Central memory CD8-positive, alpha-beta T cell (primary cell): ENCODE measurements around the gene TUBB4B.

Experiments
- ATAC-seq: fragments of 150-1000 bp; cut with Tn5 transposase; replicated peaks from 2 replicates; pipeline ENCODE4 v1.10.0; 2022; ENCODE audit warnings: mild to moderate bottlenecking, moderate FRiP score, moderate number of reproducible peaks; ENCODE audit not compliant: poor library complexity, severe bottlenecking; ENCODE audit errors: extremely low read depth
- DNase-seq, 2 donors: peaks; one replicate each; pipeline ENCODE4 v3.0.0; 2021; ENCODE audit warnings: low spot score in 2 of 2
- H3K27ac Mint-ChIP-seq: one replicate; pipeline ENCODE4 v1.8.0; 2022; ENCODE audit warnings: low read depth, mild to moderate bottlenecking, moderate library complexity, mixed read lengths
- H3K27me3 Mint-ChIP-seq: one replicate; pipeline ENCODE4 v1.8.0; 2022; ENCODE audit warnings: mixed read lengths
- H3K36me3 Mint-ChIP-seq: one replicate; pipeline ENCODE4 v1.8.0; 2022; ENCODE audit warnings: mild to moderate bottlenecking, moderate library complexity, mixed read lengths; ENCODE audit not compliant: insufficient read depth
- H3K4me1 Mint-ChIP-seq: one replicate; pipeline ENCODE4 v1.8.0; 2022; ENCODE audit warnings: mixed read lengths
- H3K4me3 Mint-ChIP-seq: one replicate; pipeline ENCODE4 v1.8.0; 2022; ENCODE audit warnings: mild to moderate bottlenecking, moderate library complexity, mixed read lengths
- H3K9me3 Mint-ChIP-seq: one replicate; pipeline ENCODE4 v1.8.0; 2022; ENCODE audit warnings: mixed read lengths

TUBB4B gene

GRCh38 chr9:137216188-137216965 lies 24.7 kb upstream of the TUBB4B start:
- Mint-ChIP-seq H3K27ac (no peak overlapping the region), H3K27me3 (no peaks in the 10 kb centered on the region), H3K9me3 (no peaks in the 10 kb centered on the region), H3K4me3 (no peak overlapping the region), H3K4me1 (no peaks in the 10 kb centered on the region), H3K36me3 (peaks cover 7% of the 10 kb centered on the region)
- ATAC-seq = no peak
- DNase-seq = no peak

GRCh38 chr9:137217276-137218211 lies 23.5 kb upstream of the TUBB4B start:
- H3K36me3 Mint-ChIP-seq = peaks cover 7% of the 10 kb centered on the region
- no peak overlapping the region for H3K4me3 Mint-ChIP-seq
- no peak overlapping the region for H3K27ac Mint-ChIP-seq
- no peaks in the 10 kb centered on the region for H3K4me1 Mint-ChIP-seq
- ATAC-seq (no peak), DNase-seq (no peak)
- no peaks in the 10 kb centered on the region for H3K9me3 Mint-ChIP-seq
- no peaks in the 10 kb centered on the region for H3K27me3 Mint-ChIP-seq

GRCh38 chr9:137218212-137218753 lies 22.8 kb upstream of the TUBB4B start:
- DNase-seq (no peak), ATAC-seq (no peak)
- H3K27ac Mint-ChIP-seq = no peak overlapping the region
- H3K27me3 Mint-ChIP-seq = no peaks in the 10 kb centered on the region
- no peak overlapping the region for H3K4me3 Mint-ChIP-seq
- H3K9me3 Mint-ChIP-seq = no peaks in the 10 kb centered on the region
- H3K4me1 Mint-ChIP-seq = no peaks in the 10 kb centered on the region
- H3K36me3 Mint-ChIP-seq = peaks cover 9% of the 10 kb centered on the region

- no peaks in the 10 kb centered on the region for H3K4me1 Mint-ChIP-seq
- DNase-seq = no peak
- ATAC-seq = no peak
- H3K9me3 Mint-ChIP-seq = no peaks in the 10 kb centered on the region
- no peak overlapping the region for H3K4me3 Mint-ChIP-seq
- H3K27ac Mint-ChIP-seq = no peak overlapping the region
- H3K36me3 Mint-ChIP-seq = peaks cover 11% of the 10 kb centered on the region
- no peaks in the 10 kb centered on the region for H3K27me3 Mint-ChIP-seq
These were observed 22.3 kb upstream of the TUBB4B start for GRCh38 chr9:137218754-137219271.

GRCh38 chr9:137219757-137220316 lies 21.2 kb upstream of the TUBB4B start:
- Mint-ChIP-seq H3K4me3 (no peak overlapping the region), H3K27me3 (no peaks in the 10 kb centered on the region), H3K36me3 (peaks cover 11% of the 10 kb centered on the region), H3K27ac (no peak overlapping the region), H3K4me1 (no peaks in the 10 kb centered on the region), H3K9me3 (no peaks in the 10 kb centered on the region)
- ATAC-seq = no peak
- no peak for DNase-seq

- ATAC-seq = no peak
These were observed 20.6 kb upstream of the TUBB4B start for GRCh38 chr9:137220317-137221094.

GRCh38 chr9:137221095-137221505 lies 20.0 kb upstream of the TUBB4B start:
- ATAC-seq (no peak), DNase-seq (no peak)
- Mint-ChIP-seq H3K4me3 (peak overlapping the region; percentile 37), H3K36me3 (peaks cover 11% of the 10 kb centered on the region), H3K27ac (no peak overlapping the region), H3K27me3 (no peaks in the 10 kb centered on the region), H3K4me1 (no peaks in the 10 kb centered on the region), H3K9me3 (no peaks in the 10 kb centered on the region)

More at GRCh38 chr9:137220317-137221094, 20.6 kb upstream of the TUBB4B start:
- no peak for DNase-seq
- H3K4me3 Mint-ChIP-seq = peak overlapping the region; percentile 37
- H3K9me3 Mint-ChIP-seq = no peaks in the 10 kb centered on the region
- H3K4me1 Mint-ChIP-seq = no peaks in the 10 kb centered on the region
- H3K27me3 Mint-ChIP-seq = no peaks in the 10 kb centered on the region
- H3K36me3 Mint-ChIP-seq = peaks cover 11% of the 10 kb centered on the region
- no peak overlapping the region for H3K27ac Mint-ChIP-seq

GRCh38 chr9:137221506-137222111 lies 19.5 kb upstream of the TUBB4B start:
- no peak overlapping the region for H3K4me3 Mint-ChIP-seq
- peaks cover 9% of the 10 kb centered on the region for H3K36me3 Mint-ChIP-seq
- DNase-seq (no peak), ATAC-seq (no peak)
- no peaks in the 10 kb centered on the region for H3K27me3 Mint-ChIP-seq
- no peaks in the 10 kb centered on the region for H3K4me1 Mint-ChIP-seq
- H3K27ac Mint-ChIP-seq = no peak overlapping the region
- H3K9me3 Mint-ChIP-seq = no peaks in the 10 kb centered on the region

GRCh38 chr9:137222190-137223077 lies 18.7 kb upstream of the TUBB4B start, which contains the start of gene RNF208:
Gene RNF208, minus strand, starts transcription at chr9:137222240. Its CDS starts 1,028 bp downstream, at chr9:137221212.
- Mint-ChIP-seq H3K4me3 (peak within 1 kb of the TSS; percentile 74), H3K4me1 (peaks cover 1% of the 10 kb centered on the region), H3K36me3 (peaks cover 6% of the 10 kb centered on the region), H3K9me3 (no peaks in the 10 kb centered on the region), H3K27ac (no peak within 1 kb of the TSS), H3K27me3 (peaks cover 3% of the 10 kb centered on the region)
- no peak for ATAC-seq
- DNase-seq = no peak

GRCh38 chr9:137223078-137223970 lies 17.8 kb upstream of the TUBB4B start:
- H3K36me3 Mint-ChIP-seq = peaks cover 6% of the 10 kb centered on the region
- H3K4me3 Mint-ChIP-seq = peak overlapping the region; percentile 74
- no peaks in the 10 kb centered on the region for H3K9me3 Mint-ChIP-seq
- H3K27ac Mint-ChIP-seq = peak overlapping the region; percentile 25
- peak; percentile 93 to 98 for DNase-seq
- ATAC-seq = peak; percentile 94
- H3K4me1 Mint-ChIP-seq = peaks cover 6% of the 10 kb centered on the region
- peaks cover 9% of the 10 kb centered on the region for H3K27me3 Mint-ChIP-seq
